Right ventricle myocardium superior (tissue), 1 donor: ENCODE data around the gene PCK2. TPM values are rescaled to one million over a fixed set of nuclear protein-coding genes. Genes with fewer than 3 reads are reported as not detected.
A peak's percentile ranks its signal among the peaks of the same experiment; 100 is the strongest.

Experiments used
- ATAC-seq: fragments of 200-7000 bp; cut with Tn5 transposase; one replicate; pipeline ENCODE4 v1.9.1; 2020; ENCODE audit warnings: mild to moderate bottlenecking; ENCODE audit not compliant: poor library complexity
- DNase-seq: peaks from one replicate; pipeline ENCODE4 v3.0.0-alpha.2; 2020
- intact Hi-C: fragments of 100-400 bp; cut with DNase I; formaldehyde crosslinking; loops from one replicate; pipeline ENCODE4 v1.11.2; 2022
- total RNA-seq: library from RNA; stranded (reverse); fragmentation: NEBNext Ultra II Directional; extraction: Animal tissue kit (Norgen Biotek cat#: 25700); gene quantifications from one replicate; pipeline ENCODE4 v1.2.1, GENCODE V29; 2021
- donor health status: DM: no; HTN: yes; CAD: no; lungs with severe emphysema.

Gene PCK2
- total RNA-seq, 1 donor from 2014 or later: 2.7 TPM

- DNase-seq (peak; percentile 100), ATAC-seq (peak; percentile 95)
- intact Hi-C loops: no loop called here
Observed at GRCh38 chr14:24141097-24141880, 47.2 kb downstream of the PCK2 start, which contains the start of gene EMC9. Gene EMC9 (minus strand): TSS chr14:24141591. CDS start chr14:24141304, 287 bp downstream.

GRCh38 chr14:24143511-24143910 lies 49.4 kb downstream of the PCK2 start:
- DNase-seq: no peak
- no peak for ATAC-seq
- intact Hi-C loops: no loop called here

GRCh38 chr14:24144451-24144850 lies 50.3 kb downstream of the PCK2 start:
- intact Hi-C loops: no loop called here
- DNase-seq (no peak), ATAC-seq (no peak)

GRCh38 chr14:24145219-24145618 lies 51.1 kb downstream of the PCK2 start:
- DNase-seq: no peak
- intact Hi-C loops: no loop called here
- ATAC-seq: no peak

GRCh38 chr14:24145690-24146452 lies 51.8 kb downstream of the PCK2 start:
- intact Hi-C loops: no loop called here
- ATAC-seq (no peak), DNase-seq (no peak)

- peak; percentile 96 for DNase-seq
- intact Hi-C loops: no loop called here
- ATAC-seq: peak; percentile 88
Observed at GRCh38 chr14:24146453-24146977, 52.4 kb downstream of the PCK2 start, which contains the start of gene PSME2. Gene PSME2 (minus strand): TSS chr14:24146610. CDS start chr14:24146581, 29 bp downstream.

- peak; percentile 99 for DNase-seq
- intact Hi-C loops: no loop called here
- peak; percentile 95 for ATAC-seq
Observed at GRCh38 chr14:24146978-24147760, 53.1 kb downstream of the PCK2 start, which contains the start of gene RNF31. Gene RNF31 (plus strand): TSS chr14:24147498. CDS start chr14:24147699, 201 bp downstream.

- intact Hi-C loops: no loop called here
- ATAC-seq: no peak
- DNase-seq: no peak
Observed at GRCh38 chr14:24147761-24148428, 53.8 kb downstream of the PCK2 start.

GRCh38 chr14:24149302-24149969 lies 55.3 kb downstream of the PCK2 start:
- no peak for ATAC-seq
- DNase-seq: no peak
- intact Hi-C loops: no loop called here

- intact Hi-C loops: no loop called here
- ATAC-seq: no peak
- DNase-seq: no peak
Observed at GRCh38 chr14:24150061-24150460, 56.0 kb downstream of the PCK2 start.

GRCh38 chr14:24150567-24150966 lies 56.5 kb downstream of the PCK2 start:
- DNase-seq: no peak
- intact Hi-C loops: no loop called here
- no peak for ATAC-seq

GRCh38 chr14:24150993-24151392 lies 56.9 kb downstream of the PCK2 start:
- intact Hi-C loops: no loop called here
- no peak for ATAC-seq
- no peak for DNase-seq

- ATAC-seq: no peak
- no peak for DNase-seq
- intact Hi-C loops: no loop called here
Observed at GRCh38 chr14:24151404-24152080, 57.4 kb downstream of the PCK2 start.
